Effector memory CD8-positive, alpha-beta T cell (primary cell): ENCODE measurements around the gene FBXO10.

Experiments
- ATAC-seq: fragments of 150-1000 bp; cut with Tn5 transposase; replicated peaks from 2 replicates; pipeline ENCODE4 v1.10.0; 2021; ENCODE audit warnings: mild to moderate bottlenecking, moderate library complexity
- DNase-seq, 3 experiments: peaks; one replicate each; pipeline ENCODE4 v3.0.0; 2021
- H3K27ac Mint-ChIP-seq, 2 donors: one replicate each; pipeline ENCODE4 v1.8.0; 2022; ENCODE audit warnings: mild to moderate bottlenecking in 2 of 2, mixed read lengths in 2 of 2, moderate library complexity in 2 of 2
- H3K27me3 Mint-ChIP-seq, 2 donors: one replicate each; pipeline ENCODE4 v1.8.0; 2022; ENCODE audit warnings: mixed read lengths in 2 of 2
- H3K36me3 Mint-ChIP-seq: one replicate; pipeline ENCODE4 v1.8.0; 2022; ENCODE audit warnings: mild to moderate bottlenecking, moderate library complexity, mixed read lengths; ENCODE audit not compliant: insufficient read depth
- H3K4me1 Mint-ChIP-seq, 2 donors: one replicate each; pipeline ENCODE4 v1.8.0; 2022; ENCODE audit warnings: low read depth in 2 of 2, mixed read lengths in 2 of 2
- H3K4me3 Mint-ChIP-seq, 2 donors: one replicate each; pipeline ENCODE4 v1.8.0; 2022; ENCODE audit warnings: mild to moderate bottlenecking in 2 of 2, mixed read lengths in 2 of 2, moderate library complexity in 2 of 2
- H3K9me3 Mint-ChIP-seq, 2 donors: one replicate each; pipeline ENCODE4 v1.8.0; 2022; ENCODE audit warnings: mixed read lengths in 2 of 2
- total RNA-seq, 9 experiments: gene quantifications; one replicate each; lab custom pipeline; 2026; lab: John Stamatoyannopoulos, UW

FBXO10 gene
- total RNA-seq: 0.67 to 3.9 (median 1.4) reads per million in 9 experiments

GRCh38 chr9:37575921-37576721, at the start of gene FBXO10:
TSS of gene FBXO10 (minus strand) at chr9:37576380. CDS start at chr9:37541768, 34,612 bp downstream.
- peak; percentile 86 for ATAC-seq
- peaks cover 13 to 16% of the 10 kb centered on the region in 2 donors for H3K4me1 Mint-ChIP-seq
- no peaks in the 10 kb centered on the region for H3K27me3 Mint-ChIP-seq
- H3K9me3 Mint-ChIP-seq: no peaks in the 10 kb centered on the region
- peaks cover 8% of the 10 kb centered on the region for H3K36me3 Mint-ChIP-seq
- DNase-seq: peak in 2 of 3 experiments; percentile 12 to 26
- H3K4me3 Mint-ChIP-seq: peak within 1 kb of the TSS; percentile 86
- peak within 1 kb of the TSS; percentile 35 to 70 for H3K27ac Mint-ChIP-seq

DNA sequence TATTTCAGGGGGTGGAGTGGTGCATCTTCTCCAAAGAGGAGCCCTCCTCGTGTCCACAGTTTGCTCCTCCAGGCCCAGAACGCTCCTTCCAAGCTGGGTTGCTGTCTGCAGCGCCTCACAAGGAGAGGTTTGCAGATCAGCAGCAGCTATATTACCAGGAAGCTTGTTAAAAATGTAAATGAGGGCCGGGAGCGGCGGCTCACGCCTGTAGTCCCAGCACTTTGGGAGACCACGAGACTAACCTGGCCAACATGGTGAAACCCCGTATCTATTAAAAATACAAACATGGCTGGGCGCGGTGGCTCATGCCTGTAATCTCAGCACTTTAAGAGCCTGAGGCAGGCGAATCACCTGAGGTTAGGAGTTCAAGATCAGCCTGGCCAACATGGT, 49.6 kb upstream of the FBXO10 start:
- H3K4me3 Mint-ChIP-seq: no peak overlapping the region
- H3K36me3 Mint-ChIP-seq: peaks cover 4% of the 10 kb centered on the region
- DNase-seq (no peak), ATAC-seq (no peak)
- no peak overlapping the region for H3K27ac Mint-ChIP-seq
- H3K4me1 Mint-ChIP-seq: no peaks in the 10 kb centered on the region
- no peaks in the 10 kb centered on the region for H3K9me3 Mint-ChIP-seq
- H3K27me3 Mint-ChIP-seq: no peaks in the 10 kb centered on the region

DNA sequence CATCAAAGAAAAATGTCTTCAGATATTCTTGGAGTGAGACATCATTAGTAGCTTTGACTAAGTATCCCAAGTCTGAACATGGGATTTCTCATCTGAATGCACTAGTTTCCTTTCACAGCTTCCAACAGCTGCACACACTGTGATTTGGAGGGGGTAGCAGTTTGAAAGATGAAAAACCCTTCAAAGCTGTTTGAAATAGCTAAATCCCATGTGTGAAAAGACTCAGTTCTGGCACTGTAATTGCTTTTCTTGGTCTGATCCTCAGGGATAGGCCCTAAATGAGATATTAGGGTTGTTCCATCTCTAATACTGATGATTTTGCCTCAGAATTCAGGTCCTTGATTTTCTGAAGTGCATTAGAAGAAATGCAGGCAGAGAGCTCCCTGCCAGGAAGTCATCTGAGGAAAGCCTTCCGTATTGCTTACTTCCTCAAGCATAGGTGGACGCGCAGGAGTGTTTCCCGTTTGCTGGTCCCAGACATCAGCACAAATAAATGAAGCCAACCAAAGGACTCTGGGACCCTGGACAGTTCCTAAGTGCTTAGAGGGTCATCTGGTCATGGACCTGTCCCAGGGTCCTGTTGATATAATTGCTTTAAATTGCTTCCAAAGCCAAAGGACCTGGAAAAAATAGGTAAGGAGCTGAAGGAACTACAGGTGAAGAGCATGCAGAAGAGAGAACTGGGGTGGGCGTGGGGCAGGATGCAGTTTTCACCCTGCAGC, 49.0 kb upstream of the FBXO10 start:
- H3K27me3 Mint-ChIP-seq: no peaks in the 10 kb centered on the region
- peaks cover 4% of the 10 kb centered on the region for H3K36me3 Mint-ChIP-seq
- no peaks in the 10 kb centered on the region for H3K4me1 Mint-ChIP-seq
- no peak overlapping the region for H3K27ac Mint-ChIP-seq
- ATAC-seq: no peak
- no peak for DNase-seq
- no peak overlapping the region for H3K4me3 Mint-ChIP-seq
- H3K9me3 Mint-ChIP-seq: no peaks in the 10 kb centered on the region

DNA sequence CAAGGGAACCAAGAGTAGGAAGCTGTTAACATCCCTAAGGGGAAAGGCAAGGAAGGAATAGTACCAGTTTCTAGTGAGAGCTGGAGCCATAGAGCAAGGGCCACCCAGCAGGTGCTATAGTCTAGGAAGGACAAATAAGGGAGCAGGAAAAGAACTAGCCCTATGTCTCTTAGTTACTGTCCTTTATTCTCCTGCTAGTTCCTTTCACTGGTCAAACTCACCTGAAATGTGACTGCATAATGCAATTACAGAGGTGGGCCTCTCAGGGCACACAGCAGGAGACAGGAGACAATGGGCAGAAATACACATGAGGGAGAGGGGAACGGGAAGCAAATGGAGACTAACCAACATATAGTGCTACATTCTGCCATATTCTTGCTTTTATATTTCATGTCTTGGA, 47.9 kb upstream of the FBXO10 start:
- DNase-seq (no peak), ATAC-seq (no peak)
- H3K9me3 Mint-ChIP-seq: no peaks in the 10 kb centered on the region
- H3K36me3 Mint-ChIP-seq: peaks cover 4% of the 10 kb centered on the region
- no peak overlapping the region for H3K4me3 Mint-ChIP-seq
- H3K27me3 Mint-ChIP-seq: peaks cover 0 to 2% of the 10 kb centered on the region in 2 donors
- H3K4me1 Mint-ChIP-seq: no peaks in the 10 kb centered on the region
- no peak overlapping the region for H3K27ac Mint-ChIP-seq

GRCh38 chr9:37623267-37623666, 47.1 kb upstream of the FBXO10 start:
- H3K4me1 Mint-ChIP-seq: no peaks in the 10 kb centered on the region
- DNase-seq: no peak
- peaks cover 4% of the 10 kb centered on the region for H3K36me3 Mint-ChIP-seq
- no peak overlapping the region for H3K27ac Mint-ChIP-seq
- H3K27me3 Mint-ChIP-seq: peaks cover 0 to 7% of the 10 kb centered on the region in 2 donors
- ATAC-seq: no peak
- H3K9me3 Mint-ChIP-seq: no peaks in the 10 kb centered on the region
- no peak overlapping the region for H3K4me3 Mint-ChIP-seq

DNA sequence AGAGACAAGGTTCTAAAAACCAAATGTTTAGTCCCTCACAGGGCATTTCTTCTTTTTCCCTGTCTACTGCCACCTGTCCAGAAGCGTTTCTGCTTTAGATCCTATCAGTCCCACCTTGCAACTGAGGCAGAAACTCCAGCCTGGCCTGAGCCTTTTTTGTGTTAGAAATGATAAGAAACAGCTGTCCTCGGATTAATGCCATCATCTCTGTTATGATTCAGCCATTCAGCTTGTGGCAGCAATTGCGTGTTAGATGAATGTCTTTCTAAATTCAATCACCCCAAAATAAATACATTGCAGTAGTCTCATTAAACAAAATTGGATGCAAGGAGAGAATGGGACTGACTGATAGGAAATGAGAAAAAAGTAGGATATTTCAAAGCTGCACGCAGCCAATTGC, 46.3 kb upstream of the FBXO10 start:
- peaks cover 0 to 7% of the 10 kb centered on the region in 2 donors for H3K27me3 Mint-ChIP-seq
- ATAC-seq: no peak

DNA sequence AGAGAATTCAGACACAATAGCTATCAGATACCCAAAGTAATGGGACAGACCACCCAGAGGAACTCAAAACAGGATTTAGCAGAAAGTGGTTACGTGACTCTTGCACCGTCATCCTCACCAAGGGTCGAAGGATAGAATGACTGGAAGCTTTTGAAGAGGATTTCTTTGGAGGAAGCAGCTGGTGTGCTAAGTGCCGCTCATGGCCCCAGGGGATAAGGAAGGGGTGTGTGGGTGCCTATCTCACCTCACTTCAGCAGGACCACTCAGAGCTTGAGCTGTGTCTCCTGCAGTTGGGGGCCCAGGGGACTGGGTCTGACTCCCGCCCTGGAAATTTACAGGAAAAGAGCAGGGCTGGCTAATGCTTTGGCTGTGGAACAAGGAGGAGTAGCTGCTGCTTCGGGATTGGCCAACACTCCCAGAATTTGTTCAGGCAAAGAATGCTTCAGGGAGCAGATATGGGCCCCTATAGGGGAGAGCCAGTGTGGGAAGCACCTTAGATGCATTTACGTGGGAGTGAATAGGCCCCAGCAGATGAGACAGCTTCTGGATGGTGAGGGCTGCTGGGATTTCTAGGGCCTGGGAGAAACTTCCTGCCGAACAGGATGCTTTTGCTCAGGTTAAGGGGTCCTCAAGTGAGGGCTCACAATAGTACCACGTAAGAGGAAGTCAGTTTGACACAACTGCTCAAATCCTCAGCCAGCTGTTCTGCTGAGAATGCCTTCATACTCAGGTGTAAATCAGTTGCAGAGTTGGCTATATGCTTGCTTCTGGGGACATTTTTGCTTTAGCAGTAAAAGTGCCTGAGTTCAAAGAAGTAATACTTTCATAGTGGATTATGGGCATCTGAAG, 45.3 kb upstream of the FBXO10 start:
- Mint-ChIP-seq H3K36me3 (peaks cover 4% of the 10 kb centered on the region), H3K27ac (no peak overlapping the region), H3K4me3 (no peak overlapping the region), H3K4me1 (no peaks in the 10 kb centered on the region), H3K9me3 (no peaks in the 10 kb centered on the region), H3K27me3 (peaks cover 0 to 7% of the 10 kb centered on the region in 2 donors)
- DNase-seq (no peak), ATAC-seq (no peak)

More for the DNA sequence above, 46.3 kb upstream of the FBXO10 start:
- Mint-ChIP-seq H3K27ac (no peak overlapping the region), H3K36me3 (peaks cover 4% of the 10 kb centered on the region), H3K4me1 (no peaks in the 10 kb centered on the region), H3K9me3 (no peaks in the 10 kb centered on the region), H3K4me3 (no peak overlapping the region)
- no peak for DNase-seq

GRCh38 chr9:37620396-37620795, 44.2 kb upstream of the FBXO10 start:
- Mint-ChIP-seq H3K4me1 (no peaks in the 10 kb centered on the region), H3K27me3 (peaks cover 0 to 7% of the 10 kb centered on the region in 2 donors), H3K27ac (no peak overlapping the region), H3K4me3 (no peak overlapping the region), H3K9me3 (no peaks in the 10 kb centered on the region), H3K36me3 (peaks cover 4% of the 10 kb centered on the region)
- no peak for ATAC-seq
- DNase-seq: no peak

- Mint-ChIP-seq H3K27me3 (peaks cover 0 to 7% of the 10 kb centered on the region in 2 donors), H3K27ac (no peak overlapping the region), H3K9me3 (no peaks in the 10 kb centered on the region), H3K4me3 (no peak overlapping the region), H3K36me3 (peaks cover 4% of the 10 kb centered on the region), H3K4me1 (no peaks in the 10 kb centered on the region)
- no peak for ATAC-seq
- DNase-seq: no peak
These were observed 43.6 kb upstream of the FBXO10 start for GRCh38 chr9:37619806-37620205.

GRCh38 chr9:37618817-37619216, 42.6 kb upstream of the FBXO10 start:
- Mint-ChIP-seq H3K9me3 (no peaks in the 10 kb centered on the region), H3K4me1 (no peaks in the 10 kb centered on the region), H3K36me3 (peaks cover 4% of the 10 kb centered on the region), H3K4me3 (no peak overlapping the region), H3K27me3 (peaks cover 4 to 7% of the 10 kb centered on the region in 2 donors), H3K27ac (no peak overlapping the region)
- DNase-seq: no peak
- ATAC-seq: no peak

DNA sequence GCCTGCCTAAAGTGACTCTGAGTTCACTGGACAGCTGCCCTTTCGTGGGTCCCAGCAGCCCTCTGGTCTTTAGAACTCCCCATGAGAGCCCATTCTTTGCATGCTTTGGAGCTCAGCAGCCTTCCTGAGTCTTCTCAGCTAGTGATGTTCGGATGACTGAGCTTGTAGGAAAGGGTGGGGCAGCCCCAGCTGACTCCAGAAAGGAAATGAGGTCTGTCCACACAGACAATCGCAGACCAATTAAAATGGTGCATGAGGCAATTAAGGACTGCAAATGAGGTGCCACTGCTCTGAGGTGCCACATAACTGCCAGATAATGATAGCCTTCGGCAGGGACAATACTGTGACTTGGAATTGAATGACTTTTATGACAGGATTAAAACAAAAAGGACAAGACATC, 41.7 kb upstream of the FBXO10 start:
- Mint-ChIP-seq H3K4me3 (no peak overlapping the region), H3K36me3 (peaks cover 4% of the 10 kb centered on the region), H3K4me1 (no peaks in the 10 kb centered on the region), H3K27ac (no peak overlapping the region), H3K9me3 (no peaks in the 10 kb centered on the region), H3K27me3 (peaks cover 5 to 7% of the 10 kb centered on the region in 2 donors)
- DNase-seq: no peak
- no peak for ATAC-seq

- Mint-ChIP-seq H3K4me3 (no peak overlapping the region), H3K4me1 (no peaks in the 10 kb centered on the region), H3K27me3 (peaks cover 5 to 7% of the 10 kb centered on the region in 2 donors), H3K36me3 (peaks cover 4% of the 10 kb centered on the region), H3K9me3 (no peaks in the 10 kb centered on the region), H3K27ac (no peak overlapping the region)
- no peak for DNase-seq
- no peak for ATAC-seq
These were observed 41.0 kb upstream of the FBXO10 start for GRCh38 chr9:37617161-37617560.

GRCh38 chr9:37611961-37612360, 35.8 kb upstream of the FBXO10 start:
- Mint-ChIP-seq H3K9me3 (no peaks in the 10 kb centered on the region), H3K36me3 (no peaks in the 10 kb centered on the region), H3K4me1 (no peaks in the 10 kb centered on the region), H3K27me3 (peaks cover 23 to 29% of the 10 kb centered on the region in 2 donors), H3K27ac (no peak overlapping the region), H3K4me3 (no peak overlapping the region)
- DNase-seq (no peak), ATAC-seq (no peak)
